AG08396 (cell line): Measurements from ENCODE around the gene TMA7B.
A peak's percentile ranks its signal among the peaks of the same experiment; 100 is the strongest.
"Not testable (repeated sequence)": the region's sequence is repeated elsewhere in the genome, so short reads cannot be mapped to it uniquely, and the experiment has no call there.

Experiments
- DNase-seq: peaks from one replicate; pipeline ENCODE4 v3.0.0; 2012; ENCODE audit warnings: low spot score, mixed read lengths

Gene TMA7B

DNA sequence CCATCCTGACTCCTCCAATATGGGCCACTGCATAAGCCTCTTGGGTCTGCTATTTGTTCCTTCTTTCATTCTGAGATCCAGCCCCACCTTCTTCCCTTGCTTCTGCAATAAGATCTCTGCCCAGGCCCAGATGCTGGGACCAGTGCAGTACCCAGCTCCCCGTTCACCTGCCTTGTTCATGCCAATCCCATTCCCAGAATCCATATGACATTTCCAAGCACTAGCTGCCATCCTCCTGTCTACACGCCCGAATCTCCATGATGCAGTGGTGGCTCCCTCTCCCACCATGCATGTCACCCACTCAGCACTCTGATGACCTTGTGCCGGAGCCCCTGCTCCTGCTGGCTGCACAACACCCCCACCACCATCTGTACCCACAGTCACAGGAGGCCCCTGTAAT lies 23.1 kb downstream of the TMA7B start:
- DNase-seq: no peak

DNA sequence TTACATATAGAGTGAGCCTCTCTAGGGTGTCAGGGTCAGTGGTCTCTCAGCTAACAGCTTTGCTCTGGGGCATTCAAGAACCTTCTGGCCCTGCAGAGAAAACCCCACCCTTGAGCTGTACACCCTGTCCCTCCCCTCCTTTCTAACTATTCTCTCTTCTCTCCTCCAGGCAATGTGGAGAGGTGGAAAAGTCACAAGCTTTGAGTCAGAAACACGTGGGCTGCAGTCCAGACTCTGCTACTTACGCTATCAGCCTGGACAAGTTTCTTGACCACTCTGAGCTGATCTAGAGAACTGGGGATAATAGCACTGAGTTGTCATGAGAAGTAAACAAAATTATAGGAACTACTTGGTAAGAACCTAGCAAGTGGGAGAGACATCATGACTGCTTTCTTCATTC lies 23.8 kb downstream of the TMA7B start:
- DNase-seq: no peak

DNA sequence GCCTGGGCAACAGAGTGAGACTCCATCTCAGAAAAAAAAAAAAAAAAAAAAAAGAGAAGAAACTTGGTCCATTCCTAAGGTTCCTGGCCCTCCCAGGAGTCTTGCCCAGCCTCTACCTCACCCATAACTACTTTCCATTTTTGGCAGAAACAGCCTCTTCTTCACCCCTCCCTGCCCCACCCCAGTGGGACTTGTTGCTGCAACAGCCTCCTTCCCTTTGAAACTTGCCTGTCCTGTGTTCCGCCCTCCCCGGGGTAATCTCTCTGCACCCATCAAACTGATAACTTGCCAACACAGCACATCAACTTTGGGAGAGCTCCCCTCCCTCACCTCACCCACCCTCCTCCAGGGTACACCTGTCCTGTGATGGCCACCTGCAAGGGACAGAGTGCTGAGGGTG lies 24.5 kb downstream of the TMA7B start:
- DNase-seq: no peak

DNA sequence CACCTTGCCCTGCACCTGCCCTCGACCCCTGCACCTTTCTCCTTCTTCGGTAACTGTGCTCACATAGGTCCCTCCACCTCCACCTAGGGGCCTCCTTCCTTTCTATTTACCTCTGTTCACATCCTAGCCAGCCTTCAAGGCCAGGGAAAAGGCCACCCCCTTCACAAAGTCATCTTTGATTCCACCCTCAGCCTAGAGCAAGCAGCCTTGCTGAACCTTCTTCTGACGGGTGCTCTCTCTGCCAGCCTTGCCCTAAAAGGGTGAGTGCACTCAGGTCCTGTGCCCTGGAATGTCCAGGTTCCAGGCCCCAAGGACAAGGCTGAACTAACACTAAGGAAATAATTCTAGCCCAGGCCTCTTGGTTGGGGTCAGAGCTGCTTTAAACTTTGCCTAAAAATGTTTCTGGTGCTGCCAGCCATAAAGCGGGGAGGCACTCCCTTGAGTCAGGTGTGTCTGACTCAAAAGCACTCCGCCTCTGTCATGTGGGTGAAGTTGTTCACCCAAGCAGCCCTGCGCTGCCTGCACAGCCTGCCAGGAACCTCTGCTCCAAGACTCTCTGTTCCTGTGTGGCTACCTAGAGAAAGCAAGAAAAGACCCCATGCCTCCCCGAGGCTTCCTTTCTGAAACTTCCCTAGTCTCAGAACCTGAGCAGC lies 25.3 kb downstream of the TMA7B start:
- DNase-seq: no peak

DNA sequence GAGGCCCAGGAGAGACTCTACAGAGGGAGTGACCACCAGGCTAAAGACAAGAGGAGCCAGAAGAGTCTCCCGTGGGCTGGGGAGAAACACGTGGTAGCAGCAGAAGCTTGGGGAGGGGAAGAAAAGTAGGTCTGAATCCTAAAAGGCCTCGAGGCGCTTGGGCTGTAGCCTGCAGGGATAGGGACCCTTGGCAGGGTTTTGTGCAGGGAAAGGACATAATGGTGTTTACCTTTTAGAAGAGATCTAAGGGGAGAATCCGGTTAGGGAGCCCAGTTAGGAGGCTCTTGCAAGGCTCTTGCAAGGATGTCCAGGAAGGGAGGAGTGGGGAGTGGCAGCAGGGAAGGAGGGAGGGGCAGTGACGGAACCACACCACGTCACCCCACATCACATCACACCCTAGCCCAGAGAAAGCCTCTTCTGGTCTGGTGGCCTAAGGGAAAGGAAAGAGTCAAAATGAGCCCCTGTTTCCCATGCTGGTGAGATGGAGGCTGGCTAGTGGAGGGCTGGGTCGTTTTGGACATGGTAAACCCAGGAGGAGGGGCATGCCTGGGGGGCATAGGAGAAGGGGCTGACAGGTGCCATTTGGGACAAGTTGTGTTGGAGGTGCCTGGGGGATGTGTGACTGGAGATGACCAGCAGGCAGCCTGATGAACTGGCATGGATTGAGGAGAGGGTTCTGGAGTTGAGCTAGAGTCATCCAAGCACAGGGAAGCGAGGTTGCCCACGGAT lies 28.4 kb downstream of the TMA7B start:
- DNase-seq: no peak

DNA sequence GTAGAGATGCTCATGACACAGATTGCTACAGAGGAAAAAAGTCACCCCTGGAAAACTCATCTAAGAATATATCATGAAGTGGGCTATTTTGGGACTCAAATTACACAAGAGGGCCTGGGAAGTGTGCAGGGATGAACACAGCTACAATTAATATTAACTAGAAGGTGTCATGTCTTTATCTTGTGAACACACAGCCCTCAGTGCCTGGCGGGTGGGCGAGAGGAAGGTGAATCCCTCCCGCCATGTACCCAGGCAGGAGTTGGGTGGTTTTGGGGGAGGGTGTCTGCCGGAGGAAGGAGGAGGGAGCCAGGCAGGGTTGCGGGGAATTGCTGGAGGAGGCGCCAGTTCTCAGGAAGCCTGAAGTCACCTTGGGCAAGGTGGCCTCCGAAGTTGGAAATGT lies 29.4 kb downstream of the TMA7B start:
- no peak for DNase-seq

DNA sequence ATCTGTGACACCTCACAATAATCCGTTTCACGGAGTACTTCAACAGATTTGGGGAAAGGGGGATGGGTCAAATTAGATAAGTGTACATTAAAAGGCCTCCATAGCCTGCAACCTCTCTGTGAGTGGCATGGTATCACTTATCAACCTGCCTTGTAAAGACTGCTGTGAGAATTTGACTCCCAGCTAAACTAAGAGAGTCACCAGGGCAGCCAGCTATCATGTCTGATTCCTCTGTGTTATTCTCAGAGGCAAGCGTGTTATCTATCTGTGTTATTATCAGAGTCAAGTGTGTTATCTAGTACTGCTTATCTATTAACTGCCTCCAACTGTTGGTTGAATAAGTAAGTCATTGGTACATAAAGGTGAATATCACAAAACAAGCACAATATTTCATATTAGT lies 30.5 kb downstream of the TMA7B start:
- DNase-seq: no peak

DNA sequence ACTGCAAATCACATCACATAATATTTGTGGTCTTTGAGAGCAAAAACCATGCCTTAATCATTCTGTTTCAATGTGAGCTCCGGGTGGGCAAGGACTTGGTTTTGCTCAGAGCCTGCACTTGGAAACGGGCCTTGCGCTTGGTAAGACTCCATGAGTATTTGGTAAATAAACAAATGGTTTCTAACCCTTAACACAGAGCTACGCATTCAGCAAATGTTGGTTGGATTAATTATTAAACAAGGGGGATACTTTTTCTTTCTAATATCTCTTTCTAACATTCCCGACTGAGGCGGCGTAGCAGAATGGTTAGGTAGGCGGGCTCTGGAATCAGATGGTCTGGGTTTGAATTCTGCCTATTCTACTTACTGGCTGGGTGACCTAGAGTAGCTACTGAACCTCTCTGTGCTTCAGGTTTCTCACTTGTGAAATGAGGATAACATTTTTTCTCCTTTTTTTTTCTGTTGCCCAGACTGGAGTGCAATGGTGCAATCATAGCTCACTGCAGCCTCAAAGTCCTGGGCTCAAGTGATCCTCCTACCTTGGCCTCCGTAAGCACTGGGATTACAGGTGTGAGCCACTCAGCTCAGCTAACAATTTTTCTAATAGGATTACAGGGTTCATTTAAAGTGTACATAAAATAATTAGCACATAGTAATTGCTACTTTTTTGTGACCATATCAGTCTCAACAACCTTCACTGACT lies 31.1 kb downstream of the TMA7B start:
- DNase-seq: no peak

DNA sequence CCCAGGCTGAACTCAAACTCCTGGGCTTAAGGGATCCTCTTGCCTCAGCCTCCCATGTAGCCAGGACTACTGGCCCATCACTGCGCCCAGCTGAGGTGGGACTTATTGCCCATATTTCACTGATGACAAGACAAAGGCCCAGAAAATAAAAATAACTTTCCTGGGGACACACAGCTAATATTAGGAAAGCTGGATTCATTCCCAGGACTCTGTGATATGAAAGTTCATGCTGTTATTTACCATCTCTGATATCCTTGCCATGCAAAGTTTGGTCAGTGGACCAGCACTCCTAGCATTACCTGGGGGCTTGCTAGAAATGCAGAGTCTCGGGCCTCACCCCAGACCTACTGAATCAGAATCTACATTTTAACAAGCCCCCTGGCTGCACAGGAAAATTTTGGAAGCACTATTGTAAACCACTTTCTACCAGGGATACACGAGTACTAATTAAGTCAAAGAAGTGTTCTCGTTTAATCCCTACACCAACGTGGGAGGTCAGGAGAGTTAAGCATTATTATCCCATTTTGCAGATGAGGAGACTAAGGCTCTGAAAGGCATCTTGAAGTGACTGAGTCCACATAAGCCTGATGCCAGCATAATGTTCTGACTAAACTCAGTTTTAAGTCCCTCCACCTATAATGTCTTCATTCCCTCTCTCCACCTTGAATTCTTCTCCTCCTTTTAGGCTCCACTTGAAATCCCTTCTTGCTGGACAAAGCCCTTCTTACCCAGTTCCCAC lies 32.1 kb downstream of the TMA7B start:
- DNase-seq: no peak

DNA sequence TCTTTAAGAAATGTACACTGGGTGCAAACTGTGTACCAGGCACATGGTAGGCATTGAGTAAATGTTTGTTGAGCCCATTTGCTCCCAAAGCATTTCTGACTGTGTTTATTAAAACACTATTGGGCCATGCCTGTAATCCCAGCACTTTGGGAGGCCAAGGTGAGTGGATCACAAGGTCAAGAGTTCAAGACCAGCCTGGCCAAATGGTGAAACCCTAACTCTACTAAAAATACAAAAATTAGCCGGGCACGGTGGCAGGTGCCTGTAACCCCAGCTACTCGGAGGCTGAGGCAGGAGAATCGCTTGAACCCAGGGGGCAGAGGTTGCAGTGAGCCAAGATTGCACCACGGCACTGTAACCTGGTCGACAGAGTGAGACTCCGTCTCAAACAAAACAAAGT lies 32.7 kb downstream of the TMA7B start:
- not testable (repeated sequence) for DNase-seq

DNA sequence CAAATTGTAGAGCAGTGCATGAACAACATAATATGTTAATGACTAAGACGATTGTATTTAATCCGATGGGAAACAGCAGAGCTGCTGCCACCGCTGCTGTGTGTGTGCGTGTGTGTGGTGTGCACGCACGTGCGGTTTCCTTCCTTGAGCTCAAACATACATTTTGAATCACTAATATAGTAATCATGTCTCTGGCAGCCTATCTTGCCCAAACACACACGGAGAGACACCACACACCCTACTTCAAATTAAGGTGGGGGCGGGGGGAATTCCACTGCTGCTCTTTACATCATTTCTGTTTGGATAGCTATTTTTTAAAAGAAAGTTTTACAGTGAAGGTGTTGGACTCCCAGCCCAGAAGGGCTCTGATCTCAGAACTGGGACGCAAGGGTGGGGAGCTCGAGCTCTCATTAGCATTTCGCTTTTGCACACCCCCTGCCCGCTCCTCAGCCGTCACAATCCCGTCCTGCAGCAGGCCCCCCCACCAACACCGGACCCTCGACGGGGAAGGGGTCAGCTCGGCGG lies 33.9 kb downstream of the TMA7B start:
- DNase-seq: no peak

DNA sequence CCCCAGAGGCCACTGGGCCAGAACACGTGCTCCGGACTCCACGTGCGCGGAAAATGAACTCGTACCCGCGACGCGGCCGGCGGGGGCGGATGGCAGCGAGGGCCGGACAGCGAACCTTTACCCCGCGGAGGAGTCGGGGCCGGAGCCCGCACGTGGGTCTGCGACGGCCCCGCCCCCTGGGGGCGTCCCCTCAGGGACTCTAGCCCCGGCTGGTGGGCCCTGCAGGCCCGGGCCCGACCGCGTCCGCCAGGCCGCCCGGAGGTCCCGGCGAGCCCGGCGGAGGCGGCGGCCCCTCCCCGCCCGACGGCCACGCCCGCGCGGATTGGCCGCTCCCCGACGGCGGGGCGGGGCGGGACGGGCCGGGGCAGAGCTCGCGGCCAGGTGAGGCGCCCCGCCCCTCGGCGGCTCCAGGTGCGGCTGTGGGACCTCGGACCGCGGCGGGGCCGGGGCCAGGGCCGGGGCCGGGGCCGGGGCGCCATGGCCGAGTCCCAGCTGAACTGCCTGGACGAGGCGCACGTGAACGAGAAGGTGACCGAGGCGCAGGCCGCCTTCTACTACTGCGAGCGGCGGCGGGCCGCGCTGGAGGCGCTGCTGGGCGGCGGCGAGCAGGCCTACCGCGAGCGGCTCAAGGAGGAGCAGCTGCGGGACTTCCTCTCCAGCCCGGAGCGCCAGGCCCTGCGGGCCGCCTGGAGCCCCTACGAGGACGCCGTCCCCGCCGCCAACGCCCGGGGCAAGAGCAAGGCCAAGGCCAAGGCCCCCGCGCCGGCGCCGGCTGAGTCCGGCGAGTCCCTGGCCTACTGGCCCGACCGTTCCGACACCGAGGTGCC lies 34.6 kb downstream of the TMA7B start, which contains the start of gene FAM83F:
Gene FAM83F, plus strand, starts transcription at position 389 of the 827 bp plus-strand sequence. Its CDS starts 89 bp downstream, at position 478.
- no peak for DNase-seq

DNA sequence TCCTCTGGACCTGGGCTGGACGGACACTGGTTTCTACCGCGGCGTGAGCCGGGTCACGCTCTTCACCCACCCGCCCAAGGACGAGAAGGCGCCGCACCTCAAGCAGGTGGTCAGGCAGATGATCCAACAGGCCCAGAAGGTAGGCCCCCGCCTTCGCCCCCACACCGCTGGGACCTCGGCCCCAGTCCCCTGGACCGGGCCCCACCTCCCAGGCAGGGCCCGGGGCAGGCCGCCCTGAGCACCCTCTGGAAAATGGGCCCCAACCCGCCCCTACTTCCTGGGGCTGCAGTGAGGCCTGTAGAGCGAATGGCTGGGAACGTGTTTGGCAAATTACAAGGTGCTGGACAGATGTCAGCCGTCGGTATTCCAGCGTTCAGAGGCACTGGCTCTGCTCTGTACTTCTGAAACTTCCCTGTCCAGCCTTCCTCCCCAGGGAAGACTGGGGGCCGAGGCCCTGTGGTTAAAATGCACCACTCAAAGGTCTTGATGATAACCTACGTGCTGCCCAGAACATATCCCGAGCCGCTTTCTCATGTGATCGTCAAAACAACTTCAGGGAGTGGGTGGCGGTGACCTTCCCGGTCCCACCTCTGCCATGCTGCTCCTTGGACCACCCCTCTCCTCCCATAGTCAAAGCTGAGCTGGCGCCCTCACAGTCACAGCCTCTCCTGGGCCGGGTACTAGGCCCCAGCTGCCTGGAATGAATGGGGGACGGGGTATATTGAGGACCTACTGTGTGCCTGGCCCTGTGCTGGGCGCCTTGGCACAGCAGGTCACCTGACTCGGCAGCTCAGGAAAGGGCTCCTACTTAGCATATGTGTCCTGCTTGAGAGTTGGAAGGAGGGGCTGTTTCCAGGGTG lies 35.4 kb downstream of the TMA7B start:
- DNase-seq: no peak

DNA sequence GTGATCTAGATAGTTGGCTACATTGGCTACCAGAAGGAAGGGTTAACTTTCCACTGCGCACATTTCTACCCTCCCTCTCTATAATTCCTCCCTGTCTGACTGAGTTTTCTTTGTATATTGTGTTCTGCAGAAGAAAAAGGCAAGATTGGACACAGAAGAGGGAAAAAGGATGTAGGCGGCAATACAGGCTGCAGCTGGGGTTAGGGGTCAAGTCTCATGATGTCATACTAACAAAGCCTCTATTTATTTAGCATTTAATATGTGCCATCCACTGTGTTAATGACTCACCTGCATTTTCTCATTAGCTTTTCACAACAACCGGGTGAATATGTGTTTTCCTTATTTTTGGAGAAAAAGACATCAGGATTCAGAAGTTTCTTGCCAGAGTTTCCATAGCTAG lies 36.5 kb downstream of the TMA7B start:
- no peak for DNase-seq

DNA sequence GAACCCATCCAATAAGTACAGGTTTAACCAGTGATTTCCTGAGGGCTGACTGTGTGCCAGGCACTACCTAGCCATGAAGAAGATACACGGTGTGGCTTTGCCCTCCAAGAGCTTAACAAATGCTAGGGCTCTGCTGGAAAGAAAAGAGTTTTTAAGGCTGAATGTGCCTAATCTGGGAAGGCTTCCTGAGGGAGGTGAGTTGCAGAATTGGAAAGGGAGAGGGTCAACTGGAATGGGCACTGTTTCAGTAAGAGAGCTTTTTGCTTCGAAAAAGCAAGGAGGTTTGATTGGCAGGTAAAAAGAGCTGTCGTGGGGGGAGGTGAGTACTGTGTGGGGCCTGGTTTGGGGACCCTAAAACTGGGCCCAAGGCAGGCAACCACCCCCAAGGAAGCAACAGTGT lies 37.2 kb downstream of the TMA7B start:
- DNase-seq: no peak

DNA sequence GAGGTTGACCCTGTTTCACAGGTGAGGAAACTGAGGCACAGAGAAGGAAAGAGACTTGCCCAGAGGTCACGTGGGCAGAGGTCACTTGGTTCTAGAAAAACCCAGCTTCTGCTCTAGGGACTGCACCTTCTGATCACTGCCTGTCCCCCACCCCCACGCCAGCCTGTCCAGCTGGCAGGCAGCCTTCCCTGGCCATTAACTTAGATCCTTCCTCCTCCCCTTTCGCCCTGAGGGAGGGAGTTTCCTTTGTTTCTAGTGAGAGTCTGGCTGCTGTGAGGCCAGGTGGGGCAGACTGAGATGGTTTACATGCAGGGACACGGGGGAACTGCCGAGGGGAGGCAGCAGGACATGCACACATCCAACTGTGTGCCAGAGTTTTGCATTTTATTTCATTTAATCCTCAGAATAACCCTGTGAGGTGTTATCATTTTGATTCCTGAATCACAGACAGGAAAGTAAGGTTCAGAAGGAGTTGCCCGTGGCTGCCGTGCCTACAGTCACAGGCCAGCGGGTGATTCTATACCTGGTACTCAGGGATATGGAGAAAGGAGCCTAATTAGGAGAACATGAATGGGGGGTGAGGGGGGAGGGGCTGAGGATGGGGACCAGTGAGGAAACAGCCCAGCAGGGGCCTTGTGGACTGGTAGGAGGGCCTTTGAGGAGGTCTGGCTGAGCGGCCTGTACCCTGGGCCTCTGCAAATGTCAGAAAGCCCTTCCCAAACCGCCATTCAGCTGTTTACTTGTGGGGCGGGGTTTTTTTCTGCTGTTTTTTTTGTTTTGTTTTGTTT lies 37.9 kb downstream of the TMA7B start:
- no peak for DNase-seq

DNA sequence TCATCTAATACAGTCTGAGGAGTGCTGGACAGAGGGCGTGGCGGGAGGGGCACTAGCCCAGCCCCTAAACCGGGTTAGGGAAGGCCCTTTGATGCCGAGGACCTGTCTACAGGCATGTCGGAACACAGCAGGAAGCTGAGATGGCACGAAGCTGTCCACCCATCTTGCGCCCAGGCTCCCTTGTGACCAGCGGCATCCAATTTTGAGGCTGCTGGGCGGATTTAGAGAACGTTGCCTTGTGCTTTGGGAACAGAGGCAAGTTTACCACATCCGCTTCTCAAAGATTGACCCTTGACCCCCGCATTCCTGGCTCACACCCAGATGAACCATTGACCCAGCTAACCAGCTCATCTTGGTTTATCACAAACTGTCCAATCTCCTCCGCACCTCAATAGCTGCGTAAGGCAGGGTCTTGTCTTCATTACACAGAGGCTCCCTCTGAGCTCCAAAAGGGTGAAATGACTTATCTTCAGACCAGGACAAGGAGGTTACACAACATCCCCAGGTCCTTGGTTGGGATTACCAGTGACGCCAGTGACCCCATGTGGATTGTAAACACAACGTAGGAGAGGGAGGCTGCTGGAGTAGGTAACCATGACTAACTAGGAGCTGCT lies 39.1 kb downstream of the TMA7B start:
- DNase-seq: peak; percentile 60

DNA sequence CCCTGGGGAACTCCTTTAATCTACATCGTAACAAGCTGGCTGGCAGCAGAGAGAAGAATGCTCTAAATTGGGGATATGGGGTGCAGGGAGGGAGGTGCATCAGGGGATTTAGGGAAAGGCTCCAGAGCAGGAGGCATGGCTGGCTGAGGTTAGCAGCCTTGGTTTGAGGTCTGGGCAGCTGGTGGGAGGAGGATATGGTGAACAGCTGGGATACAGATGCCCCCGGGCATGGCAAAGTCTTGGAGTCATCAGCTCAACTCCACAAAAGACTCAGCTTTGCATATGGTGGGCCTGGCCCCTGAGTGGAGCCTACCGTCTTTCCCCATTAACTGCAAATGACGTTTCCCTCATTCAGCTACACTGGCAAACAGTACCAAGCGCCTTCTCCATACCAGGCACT lies 40.0 kb downstream of the TMA7B start:
- no peak for DNase-seq

DNA sequence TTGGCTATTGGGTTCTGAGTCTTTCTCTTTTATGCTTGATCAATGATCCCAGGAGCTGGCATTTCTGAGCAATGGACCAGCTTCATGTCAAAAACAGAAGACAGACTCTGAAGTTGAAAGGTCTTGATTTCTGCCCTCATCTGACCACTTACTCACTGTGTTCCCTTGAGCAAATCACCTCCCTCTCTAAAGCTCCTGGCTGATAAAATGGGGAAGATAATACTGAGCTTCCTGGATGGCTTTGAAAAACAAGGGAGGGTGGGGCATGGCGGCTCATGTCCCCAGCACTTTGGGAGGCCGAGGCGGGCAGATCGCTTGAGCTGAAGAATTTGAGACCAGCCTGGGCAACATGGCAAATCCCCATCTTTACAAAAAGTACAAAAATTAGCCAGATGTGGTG lies 40.9 kb downstream of the TMA7B start:
- DNase-seq: no peak
